Liver (tissue), 3 donors: ENCODE data around the gene HMG20B.

Experiments used
- ATF3 ChIP-seq: IDR thresholded peaks from 2 replicates; pipeline ENCODE4 v1.6.1; 2016; ENCODE audit warnings: antibody characterized with exemption
- CTCF ChIP-seq: fragments of 150-350 bp; IDR thresholded peaks from 2 replicates; pipeline ENCODE4 v1.5.1; 2017; ENCODE audit warnings: improper control_type of control experiment, low read depth, low read length; ENCODE audit not compliant: missing input control
- MAX ChIP-seq: IDR thresholded peaks from 2 replicates; pipeline ENCODE4 v1.6.1; 2016; ENCODE audit warnings: antibody characterized with exemption
- RAD21 ChIP-seq, 2 donors: IDR thresholded peaks; 2 replicates each; pipeline ENCODE4 v1.6.1; 2016; ENCODE audit warnings: antibody characterized with exemption in 2 of 2, mild to moderate bottlenecking in 2 of 2
- REST ChIP-seq: IDR thresholded peaks from 2 replicates; pipeline ENCODE4 v1.6.1; 2016; ENCODE audit warnings: antibody characterized with exemption, mild to moderate bottlenecking
- ZBTB33 ChIP-seq: IDR thresholded peaks from 2 replicates; pipeline ENCODE4 v1.6.1; 2016; ENCODE audit warnings: antibody characterized with exemption
- donor health status: healthy.
- donor health status: healthy.

GRCh38 chr19:3533033-3533432 lies 39.7 kb upstream of the HMG20B start:
- TF ChIP-seq MAX = no peak
- no peak for TF ChIP-seq ATF3
- TF ChIP-seq REST = no peak
- TF ChIP-seq CTCF = no peak
- no peak for TF ChIP-seq RAD21 (IDR thresholded peaks at IDR 0.05)
- no peak for TF ChIP-seq ZBTB33
